Renal pelvis (tissue), 12 donors: ENCODE measurements around the gene TRIM45. TPM values are rescaled to one million over a fixed set of nuclear protein-coding genes. Genes with fewer than 3 reads are reported as not detected.
A peak's percentile ranks its signal among the peaks of the same experiment; 100 is the strongest.
"Not testable (repeated sequence)": the region's sequence is repeated elsewhere in the genome, so short reads cannot be mapped to it uniquely, and the experiment has no call there.

Experiments used
- DNase-seq: peaks from one replicate; pipeline ENCODE4 v3.0.0-alpha.2; 2013
- long read RNA-seq, 16 experiments: transcript quantifications; one replicate each; lab custom pipeline, GENCODE V29; 2026
- polyA plus RNA-seq, 3 donors: library from polyadenylated mRNA; unstranded; fragments of 120-200 nt; gene quantifications; one replicate each; pipeline ENCODE4 v1.2.1, GENCODE V29; 2013; ENCODE audit not compliant: insufficient read length in 3 of 3

TRIM45 gene
- polyA plus RNA-seq, result 10 to 100 TPM; 19.6 to 29.3 (median 28.8) TPM
- long read RNA-seq, donor 1, partial matches to known transcripts, result 0 of 2 reads
- long read RNA-seq, donor 1, other reads (novel, unspliced or antisense), result 0 of 2 reads
- long read RNA-seq, donor 2, transcript TRIM45-201 (6 exons, 3,515 nt), result major isoform, 7 of 7 reads
- long read RNA-seq, donor 2, partial matches to known transcripts, result 0 of 7 reads
- long read RNA-seq, donor 2, other reads (novel, unspliced or antisense), result 0 of 7 reads
- long read RNA-seq, donor 3, result 0 reads
- long read RNA-seq, donor 4, transcript TRIM45-201 (6 exons, 3,515 nt), result major isoform, 8 of 8 reads
- long read RNA-seq, donor 4, partial matches to known transcripts, result 0 of 8 reads
- long read RNA-seq, donor 4, other reads (novel, unspliced or antisense), result 0 of 8 reads
- long read RNA-seq, donor 5, partial matches to known transcripts, result 0 of 3 reads
- long read RNA-seq, donor 5, other reads (novel, unspliced or antisense), result 0 of 3 reads
- long read RNA-seq, donor 6, transcript TRIM45-201 (6 exons, 3,515 nt), result major isoform, 8 of 8 reads
- long read RNA-seq, donor 6, partial matches to known transcripts, result 0 of 8 reads
- long read RNA-seq, donor 6, other reads (novel, unspliced or antisense), result 0 of 8 reads
- long read RNA-seq, donor 7, partial matches to known transcripts, result 5 of 8 reads
- long read RNA-seq, donor 7, other reads (novel, unspliced or antisense), result 0 of 8 reads
- long read RNA-seq, donor 8, partial matches to known transcripts, result 0 of 1 reads
- long read RNA-seq, donor 8, other reads (novel, unspliced or antisense), result 0 of 1 reads
- long read RNA-seq, donor 9, partial matches to known transcripts, result 0 of 3 reads
- long read RNA-seq, donor 9, other reads (novel, unspliced or antisense), result 0 of 3 reads
- long read RNA-seq, donor 10, partial matches to known transcripts, result 0 of 3 reads
- long read RNA-seq, donor 10, other reads (novel, unspliced or antisense), result 0 of 3 reads
- long read RNA-seq, donor 11, partial matches to known transcripts, result 0 of 3 reads
- long read RNA-seq, donor 11, other reads (novel, unspliced or antisense), result 0 of 3 reads
- long read RNA-seq, donor 12, transcript TRIM45-201 (6 exons, 3,515 nt), result major isoform, 6 of 6 reads
- long read RNA-seq, donor 12, partial matches to known transcripts, result 0 of 6 reads
- long read RNA-seq, donor 12, other reads (novel, unspliced or antisense), result 0 of 6 reads
- long read RNA-seq, donor 13, partial matches to known transcripts, result 0 of 2 reads
- long read RNA-seq, donor 13, other reads (novel, unspliced or antisense), result 0 of 2 reads
- long read RNA-seq, donor 14, result 0 reads
- long read RNA-seq, donor 15, transcript TRIM45-201 (6 exons, 3,515 nt), result major isoform, 5 of 5 reads
- long read RNA-seq, donor 15, partial matches to known transcripts, result 0 of 5 reads
- long read RNA-seq, donor 15, other reads (novel, unspliced or antisense), result 0 of 5 reads
- long read RNA-seq, donor 16, partial matches to known transcripts, result 0 of 1 reads
- long read RNA-seq, donor 16, other reads (novel, unspliced or antisense), result 0 of 1 reads

- DNase-seq, result peak; percentile 97
Observed at GRCh38 chr1:117121589-117122329, at the start of gene TRIM45. Gene TRIM45 (minus strand): TSS chr1:117121749. CDS start chr1:117121201, 548 bp downstream.

- no peak for DNase-seq
Observed at GRCh38 chr1:117169871-117170596, 48.5 kb upstream of the TRIM45 start.

GRCh38 chr1:117167402-117167801 lies 45.9 kb upstream of the TRIM45 start:
- no peak for DNase-seq

- DNase-seq, result no peak
Observed at GRCh38 chr1:117166076-117166475, 44.5 kb upstream of the TRIM45 start.

- no peak for DNase-seq
Observed at GRCh38 chr1:117164209-117164608, 42.7 kb upstream of the TRIM45 start.

- DNase-seq, result no peak
Observed at GRCh38 chr1:117162816-117163215, 41.3 kb upstream of the TRIM45 start.

- peak; percentile 52 for DNase-seq
Observed at GRCh38 chr1:117161887-117162286, 40.3 kb upstream of the TRIM45 start.

- not testable (repeated sequence) for DNase-seq
Observed at GRCh38 chr1:117151305-117151704, 29.8 kb upstream of the TRIM45 start.

GRCh38 chr1:117150316-117150715 lies 28.8 kb upstream of the TRIM45 start:
- DNase-seq, result no peak

GRCh38 chr1:117147856-117148588 lies 26.5 kb upstream of the TRIM45 start:
- no peak for DNase-seq

GRCh38 chr1:117147341-117147831 lies 25.8 kb upstream of the TRIM45 start:
- no peak for DNase-seq

- no peak for DNase-seq
Observed at GRCh38 chr1:117146575-117147340, 25.2 kb upstream of the TRIM45 start.

GRCh38 chr1:117146072-117146471 lies 24.5 kb upstream of the TRIM45 start:
- no peak for DNase-seq

- DNase-seq, result no peak
Observed at GRCh38 chr1:117143871-117144270, 22.3 kb upstream of the TRIM45 start.

- no peak for DNase-seq
Observed at GRCh38 chr1:117143172-117143571, 21.6 kb upstream of the TRIM45 start.

- no peak for DNase-seq
Observed at GRCh38 chr1:117142200-117142599, 20.7 kb upstream of the TRIM45 start.

GRCh38 chr1:117138561-117138960 lies 17.0 kb upstream of the TRIM45 start:
- no peak for DNase-seq

- DNase-seq, result no peak
Observed at GRCh38 chr1:117138106-117138505, 16.6 kb upstream of the TRIM45 start.
